Urothelium cell line (cell line): Measurements from ENCODE around the gene ST8SIA5.

Experiments
- DNase-seq: peaks from one replicate; pipeline ENCODE4 v3.0.0; 2011; ENCODE audit warnings: low spot score, mixed read lengths
- FAIRE-seq: peaks from 2 replicates; lab custom pipeline; 2011; peaks lifted over from hg19 to GRCh38; lab: Jason Lieb, UNC

Gene ST8SIA5

DNA sequence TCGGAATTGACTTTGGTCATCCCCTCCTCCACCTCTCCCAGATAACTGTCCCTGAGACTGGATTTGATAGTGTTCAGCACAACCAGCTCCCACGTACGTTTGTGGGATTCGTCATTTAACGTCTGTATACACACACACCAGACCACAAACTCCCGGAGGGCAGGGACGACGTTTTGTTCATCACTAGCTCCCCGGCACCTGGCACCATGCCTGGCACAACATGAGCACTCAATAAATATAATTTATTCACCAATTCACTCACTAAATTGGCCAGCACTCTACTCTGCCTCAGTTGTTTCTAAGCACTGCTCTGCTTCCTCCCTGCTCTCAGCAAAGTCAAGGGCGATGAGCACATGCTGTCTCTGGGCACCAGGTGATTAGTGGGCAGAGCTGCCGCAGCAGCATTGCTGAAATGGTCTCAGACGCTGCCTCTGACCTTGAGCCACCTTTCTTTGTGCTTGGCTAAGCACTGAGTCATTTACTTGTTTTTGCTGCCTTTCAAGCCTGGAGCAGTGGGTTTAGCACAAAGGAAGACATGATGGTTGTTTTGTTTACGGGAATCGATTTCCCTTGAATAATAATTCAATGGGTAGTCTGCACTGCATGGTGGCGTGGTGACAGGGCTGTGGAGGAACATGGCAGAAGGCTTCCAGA lies 80.5 kb downstream of the ST8SIA5 start:
- peak; percentile 14 for DNase-seq
- FAIRE-seq, result no peak

DNA sequence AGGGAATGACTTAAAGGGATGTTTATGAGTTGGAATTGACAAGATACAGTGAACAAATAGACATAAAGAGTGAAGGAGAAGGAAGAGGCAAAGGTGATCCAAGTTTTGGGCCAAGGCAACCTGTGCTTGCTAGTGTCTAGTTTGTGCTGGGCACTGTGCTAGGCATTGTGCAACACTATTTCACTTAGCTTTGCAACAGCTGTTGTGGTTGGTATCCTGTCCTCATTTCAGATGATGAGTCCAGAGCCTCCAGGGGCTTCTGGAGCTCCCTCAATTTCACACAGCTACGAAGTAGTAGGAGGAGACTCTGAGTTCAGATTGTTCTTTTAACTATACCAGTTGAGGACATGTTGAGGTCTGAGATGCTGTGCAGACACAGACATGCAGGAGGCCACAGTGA lies 81.7 kb downstream of the ST8SIA5 start:
- DNase-seq, result no peak
- FAIRE-seq, result no peak

DNA sequence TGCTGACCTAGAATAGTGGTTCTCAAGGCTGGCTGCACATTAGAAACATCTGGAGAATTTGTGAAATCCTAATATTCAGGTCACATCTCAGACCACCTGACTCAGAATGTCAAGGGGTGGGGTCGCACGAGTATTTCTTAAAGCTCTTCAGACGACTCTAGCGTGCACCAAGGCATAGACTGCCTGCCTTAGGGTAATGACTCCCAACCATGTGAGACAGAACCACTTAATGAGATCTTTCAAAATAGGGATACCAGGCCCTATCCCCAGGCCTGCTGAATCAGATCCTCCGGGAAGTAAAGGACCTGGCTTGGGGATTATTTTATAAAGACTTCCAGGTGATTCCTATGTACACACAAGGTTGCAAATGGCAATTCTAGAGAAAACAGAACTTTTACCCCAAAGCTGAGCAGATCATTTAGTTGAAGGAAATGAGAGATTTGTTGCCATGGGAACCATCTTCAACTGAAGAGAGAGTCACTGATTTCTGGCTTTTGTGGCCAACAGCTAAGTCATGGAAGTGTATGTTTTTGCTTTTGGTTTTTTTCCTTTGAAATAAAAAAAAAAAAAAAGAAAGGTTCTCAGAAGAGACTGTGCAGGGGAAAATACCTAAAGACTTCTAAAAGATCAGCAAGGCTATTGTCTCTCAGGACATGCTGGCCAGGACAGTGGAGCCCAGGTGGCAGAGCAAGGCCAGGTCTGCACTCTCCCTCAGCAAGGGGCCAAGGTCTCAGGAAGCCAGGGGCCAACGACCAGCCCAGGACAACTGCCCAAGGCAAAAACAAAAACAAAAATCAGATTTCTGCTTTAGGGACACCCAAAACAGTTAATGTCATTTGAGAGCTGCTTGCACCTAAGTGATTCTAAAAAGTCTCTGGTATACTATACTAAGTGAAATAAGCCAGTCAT lies 84.5 kb downstream of the ST8SIA5 start:
- FAIRE-seq, result no peak
- no peak for DNase-seq

DNA sequence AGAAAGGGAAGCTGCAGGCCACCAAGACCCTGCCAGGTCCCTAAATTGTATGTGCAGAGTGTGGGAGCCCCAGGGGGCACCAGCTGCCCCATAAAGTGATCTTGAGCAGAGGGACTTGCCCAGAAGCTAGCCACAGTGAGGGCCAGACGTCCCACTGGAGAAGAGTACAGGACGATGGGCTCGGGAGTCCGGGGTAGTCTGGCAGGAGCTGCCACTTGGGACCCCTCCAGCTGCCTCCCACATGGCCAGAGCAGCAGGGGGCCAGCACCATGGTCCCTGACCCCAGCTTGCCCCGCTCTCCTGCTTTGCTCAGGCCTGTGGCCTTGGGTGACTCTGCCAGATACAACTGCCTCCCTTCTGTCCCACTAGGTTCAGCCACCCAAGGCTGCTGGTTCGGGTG lies 88.2 kb downstream of the ST8SIA5 start:
- FAIRE-seq (no peak), DNase-seq (no peak)

DNA sequence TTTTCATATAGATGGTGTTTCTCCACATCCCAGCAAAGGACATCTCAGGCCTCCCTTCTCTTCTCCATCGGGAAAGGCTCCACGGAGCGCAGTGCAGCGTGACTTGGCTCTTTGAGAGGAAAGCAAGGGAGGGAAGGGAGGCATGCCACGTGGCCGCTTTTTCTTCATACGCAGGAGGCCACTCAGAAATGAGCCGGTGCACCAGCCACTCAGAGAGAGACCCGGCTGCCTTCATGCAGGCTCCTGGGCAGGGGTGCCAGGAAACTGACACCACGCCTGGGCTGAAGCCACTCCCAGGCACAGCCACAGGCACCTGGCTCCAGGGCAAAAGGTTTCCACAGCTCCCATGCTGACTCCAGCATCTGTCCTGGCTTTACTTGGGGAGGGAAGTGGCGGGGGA lies 88.7 kb downstream of the ST8SIA5 start:
- DNase-seq (no peak), FAIRE-seq (no peak)

DNA sequence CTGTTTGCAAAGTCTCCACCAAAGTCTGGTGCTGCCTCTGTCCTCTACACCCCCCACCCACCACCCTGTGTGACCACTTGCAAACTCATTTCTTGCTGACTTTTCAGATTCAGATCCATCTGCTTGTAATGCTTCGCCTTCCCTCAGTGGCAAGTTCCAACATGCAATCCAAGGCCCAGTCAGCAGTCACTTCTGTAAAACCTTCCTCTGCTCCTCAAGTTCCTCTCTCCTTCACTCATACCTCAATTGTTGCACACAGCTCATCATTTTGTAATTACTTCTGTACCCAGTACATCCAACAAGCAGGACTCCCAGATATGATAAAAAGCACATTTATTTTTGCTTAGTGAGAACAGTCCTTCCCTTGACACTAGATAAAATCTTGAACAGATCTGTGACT lies 93.3 kb downstream of the ST8SIA5 start:
- no peak for DNase-seq
- FAIRE-seq, result no peak

DNA sequence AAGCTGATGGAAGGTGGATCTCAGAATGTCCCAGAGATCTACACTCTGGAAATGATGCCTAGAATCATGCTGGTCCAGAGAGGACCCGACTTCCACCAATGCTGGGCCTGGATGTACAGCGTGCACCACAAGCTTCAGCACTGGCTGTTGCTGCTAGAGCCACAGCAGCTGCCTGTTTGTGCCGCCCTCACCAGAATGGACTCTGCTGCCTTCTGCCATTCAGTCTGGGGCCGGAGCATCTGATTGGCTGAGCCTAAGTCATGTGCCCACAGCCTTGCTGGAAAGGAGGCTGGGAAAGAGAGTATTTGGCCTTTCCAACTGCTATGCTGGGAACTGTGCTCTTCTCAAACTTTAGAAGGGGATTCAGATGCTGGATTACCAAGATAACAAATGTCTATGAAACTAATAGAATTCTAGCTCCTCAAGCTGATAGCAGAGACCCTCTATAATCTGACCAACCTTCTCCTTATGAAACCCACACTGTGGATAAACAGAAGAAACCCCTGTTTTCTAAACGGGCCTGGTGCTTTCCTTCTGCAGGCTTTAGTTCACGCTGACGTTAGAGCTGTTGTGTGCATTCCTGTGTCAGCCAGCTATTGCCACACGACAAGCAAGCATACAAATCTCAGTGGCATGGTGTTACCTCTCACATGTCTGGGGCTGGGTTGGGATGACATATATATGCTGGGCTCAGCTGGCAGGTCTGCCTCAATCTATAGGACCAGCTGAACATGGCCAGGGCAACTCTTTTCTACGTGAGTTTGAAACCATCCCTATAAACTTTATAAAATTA lies 95.7 kb downstream of the ST8SIA5 start:
- DNase-seq (peak; percentile 11), FAIRE-seq (no peak)

DNA sequence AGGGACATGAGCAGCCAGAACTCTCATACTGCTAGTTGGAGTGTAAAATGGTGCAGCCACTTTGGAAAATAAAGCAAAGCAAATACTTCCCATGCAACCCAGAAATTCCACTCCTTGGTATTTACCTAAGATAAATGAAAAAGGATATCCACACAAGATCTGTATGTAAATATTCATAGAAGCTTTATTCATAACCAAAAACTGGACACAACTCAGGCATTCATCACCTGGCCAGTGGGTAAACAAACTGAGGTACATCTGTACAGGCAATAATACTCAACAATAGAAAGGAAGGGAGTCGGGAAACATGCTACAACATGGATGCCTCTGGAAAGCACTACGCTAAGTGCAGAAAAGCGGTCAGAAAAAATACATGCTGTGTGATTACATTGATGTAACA lies 97.4 kb downstream of the ST8SIA5 start:
- FAIRE-seq (no peak), DNase-seq (no peak)

DNA sequence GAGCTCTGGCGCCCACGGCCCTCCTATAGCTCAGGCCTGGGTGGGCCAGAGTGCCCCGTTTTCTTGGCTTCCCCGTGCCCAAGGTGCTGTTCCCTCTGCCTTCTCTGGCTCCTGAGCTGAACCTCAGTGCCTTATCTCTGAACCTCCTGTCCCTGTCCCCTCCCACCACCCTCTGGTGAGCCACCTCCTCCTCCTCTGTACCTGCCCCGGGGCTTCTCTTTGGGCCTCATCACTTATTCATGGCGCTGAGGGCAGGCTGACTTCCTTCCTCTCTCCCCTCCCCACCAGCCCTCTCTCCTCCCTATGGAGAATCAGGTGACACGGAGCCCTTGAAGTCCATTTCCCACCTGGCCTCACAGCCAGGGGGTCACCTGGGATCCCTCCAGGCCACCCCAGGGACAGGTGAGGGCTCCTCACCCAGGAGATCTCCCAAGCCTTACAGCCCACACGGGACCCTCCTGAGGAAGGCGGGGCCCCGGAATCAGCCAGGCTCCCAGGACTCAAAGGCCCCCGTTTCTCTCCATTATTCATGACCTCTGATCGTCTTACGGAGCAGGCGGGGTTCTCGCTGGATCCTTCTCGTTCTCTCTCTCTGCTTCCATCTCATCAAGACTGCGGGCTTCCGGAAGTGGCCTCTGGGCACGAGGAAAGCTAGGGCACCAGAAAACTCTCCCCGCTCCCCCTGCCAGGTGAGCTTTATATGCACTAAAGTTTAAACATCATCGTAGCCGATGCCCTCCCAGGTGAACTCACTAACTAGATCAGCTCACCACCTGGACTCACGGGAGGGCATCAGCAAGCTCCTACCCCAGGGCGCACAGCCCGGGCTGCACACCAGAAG lies 99.5 kb downstream of the ST8SIA5 start, which contains the start of gene LOXHD1:
Gene LOXHD1 (minus strand): TSS at position 106 of the 841 bp plus-strand sequence. CDS start 187 bp downstream, outside the sequence.
- no peak for DNase-seq
- FAIRE-seq, result no peak

DNA sequence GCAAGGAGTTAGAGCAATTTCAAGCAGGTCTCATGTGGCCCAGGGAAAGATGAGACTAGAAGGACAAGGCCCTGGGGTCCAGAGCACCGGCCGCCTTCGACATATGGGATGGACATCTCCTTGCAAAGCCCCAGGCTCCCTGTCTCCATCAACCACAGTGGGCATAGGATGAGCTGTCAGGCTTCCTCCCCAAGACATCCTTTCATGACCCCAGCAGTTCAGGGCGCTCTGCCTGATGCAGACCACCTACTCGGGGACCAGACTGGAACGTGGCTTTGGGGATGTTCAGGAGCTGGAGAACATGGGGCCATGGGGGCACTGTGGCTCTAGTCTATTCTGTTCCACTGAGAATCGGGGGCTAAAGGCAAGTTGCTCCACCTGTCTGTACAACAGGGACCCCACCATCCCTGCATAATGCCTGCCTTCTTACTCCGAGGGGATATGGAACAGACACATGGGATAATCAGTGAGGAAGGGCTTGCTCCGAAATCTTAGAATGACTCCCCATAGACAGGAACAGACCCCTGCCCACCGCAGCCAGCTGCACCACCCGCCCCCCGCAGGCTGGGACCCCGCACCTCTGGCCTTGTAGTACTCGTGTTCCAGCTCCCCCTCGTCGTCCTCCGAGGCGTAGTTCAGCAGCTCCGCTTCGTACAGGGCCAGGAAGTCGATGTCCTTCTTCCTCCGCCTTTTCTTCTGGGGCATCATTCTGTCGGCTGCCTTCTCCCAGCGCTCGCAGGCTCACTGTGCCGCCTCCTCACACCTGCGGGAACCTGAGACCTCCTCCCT lies 100.3 kb downstream of the ST8SIA5 start:
- FAIRE-seq, result no peak
- DNase-seq, result no peak

DNA sequence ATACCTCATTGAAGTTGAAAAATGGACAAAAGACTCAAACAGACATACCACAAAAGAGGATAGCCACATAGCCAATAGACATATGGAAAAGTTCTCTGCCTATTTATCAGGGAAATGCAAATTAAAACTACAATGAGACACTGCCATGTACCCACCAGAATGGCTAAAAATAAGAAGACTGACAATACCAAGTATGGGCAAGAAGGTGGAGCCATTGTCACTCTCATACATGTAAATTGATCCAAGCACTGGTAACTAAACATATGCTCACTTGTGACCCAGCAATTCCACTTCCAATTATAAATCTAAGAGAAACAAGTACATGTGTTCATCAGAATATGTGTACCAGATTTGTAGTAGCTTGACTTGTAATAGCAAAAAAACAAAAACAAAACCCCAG lies 104.5 kb downstream of the ST8SIA5 start:
- DNase-seq (no peak), FAIRE-seq (no peak)

DNA sequence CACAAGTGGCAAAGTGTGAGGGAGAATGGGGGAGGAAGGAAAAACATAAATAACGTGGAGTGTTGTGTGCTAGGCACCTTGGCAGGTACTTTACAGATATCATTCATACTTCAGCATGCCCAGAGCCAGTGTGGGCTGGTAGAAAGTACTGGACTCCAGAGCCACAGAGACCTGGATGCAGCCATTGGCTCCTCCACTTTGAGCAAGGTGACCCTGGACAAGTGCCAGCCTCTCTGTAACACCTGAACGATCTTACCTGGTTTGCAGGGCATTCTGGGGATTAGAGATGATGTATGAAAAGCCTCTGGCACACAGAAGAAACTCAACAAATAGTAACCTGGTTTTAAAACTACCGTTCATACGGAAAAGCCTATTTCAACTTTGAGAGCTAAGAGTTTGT lies 106.2 kb downstream of the ST8SIA5 start:
- DNase-seq (no peak), FAIRE-seq (no peak)

DNA sequence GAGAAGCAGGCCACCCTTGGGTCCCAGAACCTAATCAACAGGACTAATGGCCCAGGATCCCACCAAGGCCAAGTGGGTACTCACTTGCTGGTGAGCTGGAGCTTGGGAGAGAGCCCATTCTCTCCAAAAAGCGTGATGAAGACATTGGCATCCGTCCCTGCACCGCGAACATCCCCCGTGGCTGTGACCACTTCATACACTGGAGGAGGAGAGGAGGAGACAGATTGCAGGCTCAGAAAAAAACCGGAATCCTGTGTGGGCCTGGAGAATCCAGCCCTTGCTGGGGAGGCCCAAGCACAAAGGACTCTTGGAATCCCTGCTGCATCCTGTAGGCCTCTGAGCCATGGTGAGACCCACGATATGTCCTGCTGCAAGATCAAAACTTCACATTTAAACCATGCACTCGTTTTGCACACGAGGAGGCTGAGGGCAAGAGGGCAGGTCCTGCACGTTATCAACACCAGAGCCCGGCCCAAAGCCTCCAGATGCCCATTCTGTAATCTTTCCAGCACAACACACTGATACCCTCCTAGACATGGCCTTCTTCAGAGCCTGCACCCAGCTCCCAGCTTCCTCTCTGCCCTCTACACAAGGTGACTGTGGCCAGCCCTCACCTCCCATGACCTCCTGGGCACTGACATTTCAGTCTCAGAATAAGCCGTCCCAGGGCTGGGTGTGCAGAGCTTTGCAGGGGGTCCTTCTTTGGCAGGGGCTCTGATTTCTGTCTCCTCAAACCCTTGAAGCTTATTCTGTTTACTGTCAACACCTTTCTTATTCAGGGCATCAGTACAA lies 107.6 kb downstream of the ST8SIA5 start:
- FAIRE-seq, result no peak

DNA sequence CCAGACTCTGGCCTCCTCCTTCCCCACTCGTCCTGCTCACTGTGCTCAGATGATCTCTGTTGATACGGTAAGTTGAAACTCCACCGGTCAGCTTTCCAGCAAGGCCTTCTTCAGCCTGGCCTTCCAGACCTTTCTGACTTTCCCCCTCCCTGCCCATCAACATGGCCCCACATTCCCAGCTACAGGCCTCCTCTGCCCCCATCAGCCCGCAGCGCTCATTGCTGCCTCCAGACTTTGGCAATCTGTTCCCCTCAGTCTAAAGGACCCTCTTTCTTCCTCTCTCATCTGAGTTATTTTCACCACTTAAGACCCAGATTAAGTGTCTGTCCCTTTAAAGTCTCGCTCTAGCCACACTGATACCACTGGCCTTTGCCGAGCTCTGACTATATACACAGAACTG lies 110.4 kb downstream of the ST8SIA5 start:
- DNase-seq (no peak), FAIRE-seq (no peak)

More for the DNA sequence above, 107.6 kb downstream of the ST8SIA5 start:
- no peak for DNase-seq

DNA sequence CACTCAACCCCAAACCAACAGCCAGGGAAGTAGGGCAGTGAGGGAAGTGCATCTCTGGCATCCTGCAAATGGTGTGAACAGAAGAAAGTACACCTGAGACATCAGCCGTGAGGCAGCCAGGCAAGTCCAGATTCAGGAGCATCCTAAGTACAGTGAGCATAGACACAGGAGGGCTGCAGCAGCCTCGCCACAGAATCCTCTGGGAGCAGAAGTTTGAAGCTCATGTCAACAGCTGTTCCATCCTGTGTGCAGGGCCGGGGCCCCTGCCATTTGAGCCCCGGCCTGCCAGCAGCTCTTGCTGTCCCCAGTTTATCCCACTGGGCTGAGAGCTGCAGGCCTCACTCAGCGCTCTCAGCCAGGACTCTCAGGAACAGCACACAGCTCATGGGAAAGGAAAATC lies 114.3 kb downstream of the ST8SIA5 start:
- FAIRE-seq, result no peak
- no peak for DNase-seq

DNA sequence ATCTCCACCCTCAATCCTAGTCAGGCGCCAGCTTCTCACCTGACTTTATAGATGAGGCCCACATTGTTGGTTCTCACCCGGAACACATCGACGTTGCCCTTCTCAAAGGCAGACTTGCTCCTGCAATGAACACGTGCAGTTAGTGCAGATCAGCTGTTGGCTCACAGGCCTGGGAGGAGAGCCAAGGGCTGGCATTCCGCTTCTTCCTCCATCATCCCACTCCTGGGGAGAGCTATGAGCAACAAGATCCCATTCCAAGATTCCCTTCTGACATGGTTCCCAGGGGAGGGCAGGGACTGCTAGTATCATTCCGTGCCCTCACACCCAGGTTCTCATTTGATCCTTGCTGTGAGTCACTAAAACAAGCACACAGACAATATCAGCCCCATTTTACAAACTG lies 114.9 kb downstream of the ST8SIA5 start:
- FAIRE-seq (no peak), DNase-seq (no peak)

DNA sequence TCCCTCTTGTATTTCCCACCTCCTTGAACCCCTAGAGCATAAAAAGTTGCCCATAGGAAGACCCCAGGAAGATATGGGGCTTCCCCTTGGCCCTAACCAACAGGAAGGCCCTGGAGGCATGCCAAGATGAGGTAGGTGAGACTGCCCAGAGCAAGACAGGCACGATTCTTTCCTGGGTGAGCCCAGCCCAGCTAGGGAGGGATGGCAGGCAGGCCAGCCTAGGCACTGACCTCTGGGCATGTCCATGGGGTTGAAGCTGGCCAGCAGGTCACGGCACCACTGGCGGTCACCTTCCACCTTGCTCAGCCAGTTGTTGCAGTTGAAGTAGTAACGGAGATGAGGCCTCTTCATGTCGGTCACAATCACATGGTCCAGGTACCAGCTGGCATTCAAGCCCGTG lies 117.5 kb downstream of the ST8SIA5 start:
- DNase-seq (no peak), FAIRE-seq (no peak)

DNA sequence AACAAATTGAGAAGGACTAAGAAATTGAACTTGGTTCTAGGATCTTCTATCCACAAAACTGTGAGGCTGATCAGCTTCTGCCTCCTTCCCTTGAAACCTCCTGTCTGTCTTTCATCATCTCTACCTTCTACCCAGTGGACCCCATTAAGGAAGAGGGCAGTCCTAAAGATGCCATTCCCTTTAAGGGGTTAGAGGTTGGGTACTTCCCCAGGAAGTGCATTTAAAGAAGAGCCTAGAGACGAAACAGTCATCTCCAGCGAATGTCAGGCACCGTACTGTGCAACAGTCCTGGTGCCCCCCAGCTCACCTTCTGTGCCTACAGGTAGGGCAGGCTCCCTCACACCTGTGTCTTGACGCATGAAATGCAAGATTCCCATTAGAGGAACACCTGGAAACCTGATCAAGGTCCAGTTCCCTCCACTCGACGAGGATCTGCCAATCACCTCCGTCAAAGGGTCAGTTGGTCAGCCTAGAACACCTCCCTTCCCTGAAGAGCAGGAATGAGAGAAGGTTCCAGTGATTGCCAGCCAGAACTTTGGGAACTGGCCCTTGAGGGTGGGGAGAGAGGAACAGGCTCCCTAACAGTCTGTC lies 120.7 kb downstream of the ST8SIA5 start:
- DNase-seq, result no peak
- no peak for FAIRE-seq
